Measurements from ENCODE around the gene CCKAR.

The CCKAR gene

GRCh38 chr4:26509681-26510333 is 19.5 kb upstream of the CCKAR start:
- TF ChIP-seq GATA2 (IDR thresholded peaks at IDR 0.05; ENCODE audit: low read depth, low read length) (no peak), GATA3 (IDR thresholded peaks at IDR 0.05; ENCODE audit: low read depth, low read length) (no peak)

GRCh38 chr4:26507286-26507685 is 17.0 kb upstream of the CCKAR start:
- TF ChIP-seq GATA3 (IDR thresholded peaks at IDR 0.05; ENCODE audit: low read depth, low read length) (no peak), GATA2 (IDR thresholded peaks at IDR 0.05; ENCODE audit: low read depth, low read length) (no peak)

GRCh38 chr4:26503844-26504243 is 13.6 kb upstream of the CCKAR start:
- TF ChIP-seq GATA3 (IDR thresholded peaks at IDR 0.05; ENCODE audit: low read depth, low read length) (no peak), GATA2 (IDR thresholded peaks at IDR 0.05; ENCODE audit: low read depth, low read length) (no peak)

- TF ChIP-seq GATA3 (IDR thresholded peaks at IDR 0.05; ENCODE audit: low read depth, low read length) (no peak), GATA2 (IDR thresholded peaks at IDR 0.05; ENCODE audit: low read depth, low read length) (no peak)
Observed at GRCh38 chr4:26503427-26503826, 13.1 kb upstream of the CCKAR start.

GRCh38 chr4:26496207-26496783 is 6.0 kb upstream of the CCKAR start:
- TF ChIP-seq GATA2 (IDR thresholded peaks at IDR 0.05; ENCODE audit: low read depth, low read length) (no peak), GATA3 (IDR thresholded peaks at IDR 0.05; ENCODE audit: low read depth, low read length) (no peak)

- no peak for TF ChIP-seq GATA3 (IDR thresholded peaks at IDR 0.05; ENCODE audit: low read depth, low read length)
- no peak for TF ChIP-seq GATA2 (IDR thresholded peaks at IDR 0.05; ENCODE audit: low read depth, low read length)
Observed at GRCh38 chr4:26493461-26493860, 3.2 kb upstream of the CCKAR start.

GRCh38 chr4:26491449-26492170 is 1.3 kb upstream of the CCKAR start:
- no peak for TF ChIP-seq GATA3 (IDR thresholded peaks at IDR 0.05; ENCODE audit: low read depth, low read length)
- no peak for TF ChIP-seq GATA2 (IDR thresholded peaks at IDR 0.05; ENCODE audit: low read depth, low read length)

- TF ChIP-seq GATA3 (IDR thresholded peaks at IDR 0.05; ENCODE audit: low read depth, low read length) (no peak), GATA2 (IDR thresholded peaks at IDR 0.05; ENCODE audit: low read depth, low read length) (no peak)
Observed at GRCh38 chr4:26490960-26491284, 638 bp upstream of the CCKAR start.

GRCh38 chr4:26489101-26489985 is 941 bp downstream of the CCKAR start:
- no peak for TF ChIP-seq GATA2 (IDR thresholded peaks at IDR 0.05; ENCODE audit: low read depth, low read length)
- TF ChIP-seq GATA3 (IDR thresholded peaks at IDR 0.05; ENCODE audit: low read depth, low read length): no peak

GRCh38 chr4:26485684-26486083 is 4.6 kb downstream of the CCKAR start:
- no peak for TF ChIP-seq GATA2 (IDR thresholded peaks at IDR 0.05; ENCODE audit: low read depth, low read length)
- TF ChIP-seq GATA3 (IDR thresholded peaks at IDR 0.05; ENCODE audit: low read depth, low read length): no peak

- TF ChIP-seq GATA2 (IDR thresholded peaks at IDR 0.05; ENCODE audit: low read depth, low read length): no peak
- no peak for TF ChIP-seq GATA3 (IDR thresholded peaks at IDR 0.05; ENCODE audit: low read depth, low read length)
Observed at GRCh38 chr4:26484516-26484915, 5.8 kb downstream of the CCKAR start.

GRCh38 chr4:26484032-26484515 is 6.2 kb downstream of the CCKAR start:
- TF ChIP-seq GATA2 (IDR thresholded peaks at IDR 0.05; ENCODE audit: low read depth, low read length) (no peak), GATA3 (IDR thresholded peaks at IDR 0.05; ENCODE audit: low read depth, low read length) (no peak)

GRCh38 chr4:26482508-26483462 is 7.5 kb downstream of the CCKAR start:
- TF ChIP-seq GATA2 (IDR thresholded peaks at IDR 0.05; ENCODE audit: low read depth, low read length) (no peak), GATA3 (IDR thresholded peaks at IDR 0.05; ENCODE audit: low read depth, low read length) (no peak)

Measured in SH-SY5Y (cell line).